Smooth muscle cell (in vitro differentiated cells): ENCODE data around the gene DUS2. TPM values are rescaled to one million over a fixed set of nuclear protein-coding genes. Genes with fewer than 3 reads are reported as not detected.

Experiments
- DNase-seq: peaks from one replicate; lab custom pipeline; 2025; ENCODE audit not compliant: unreplicated experiment; lab: John Stamatoyannopoulos, UW
- H2AFZ ChIP-seq: fragments of 200-600 bp; sonication (generic); 2 replicates; pipeline ENCODE4 v1.6.0; 2016; ENCODE audit warnings: antibody characterized with exemption, low read depth, mild to moderate bottlenecking
- H3F3A ChIP-seq: fragments of 200-600 bp; sonication (generic); 2 replicates; pipeline ENCODE4 v1.6.0; 2017; ENCODE audit warnings: antibody characterized with exemption, low read depth
- H3K27ac ChIP-seq: fragments of 200-600 bp; sonication (generic); 2 replicates; pipeline ENCODE4 v1.5.1; 2016; ENCODE audit warnings: low read depth, mild to moderate bottlenecking
- H3K27me3 ChIP-seq: fragments of 200-600 bp; sonication (generic); 2 replicates; pipeline ENCODE4 v1.6.1; 2016; ENCODE audit warnings: low read depth, mild to moderate bottlenecking
- H3K36me3 ChIP-seq: fragments of 200-600 bp; sonication (generic); 2 replicates; pipeline ENCODE4 v1.5.1; 2016; ENCODE audit warnings: low read depth
- H3K4me1 ChIP-seq: fragments of 200-600 bp; sonication (generic); 2 replicates; pipeline ENCODE4 v1.5.1; 2016; ENCODE audit warnings: low read depth
- H3K4me2 ChIP-seq: fragments of 200-600 bp; sonication (generic); 2 replicates; pipeline ENCODE4 v1.6.0; 2016; ENCODE audit warnings: mild to moderate bottlenecking
- H3K4me3 ChIP-seq: fragments of 200-600 bp; sonication (generic); 2 replicates; pipeline ENCODE4 v1.5.1; 2016; ENCODE audit warnings: mild to moderate bottlenecking
- H3K79me2 ChIP-seq: fragments of 200-600 bp; sonication (generic); 2 replicates; pipeline ENCODE4 v1.6.0; 2016; ENCODE audit warnings: low read depth, mild to moderate bottlenecking
- H3K9ac ChIP-seq: fragments of 200-600 bp; sonication (generic); 2 replicates; pipeline ENCODE4 v1.6.0; 2016; ENCODE audit warnings: low read depth
- H3K9me3 ChIP-seq: fragments of 200-600 bp; sonication (generic); replicated peaks from 2 replicates; pipeline ENCODE4 v1.5.1; 2016; ENCODE audit warnings: low read depth
- H4K20me1 ChIP-seq: fragments of 200-600 bp; sonication (generic); 2 replicates; pipeline ENCODE4 v1.6.0; 2016; ENCODE audit warnings: low read depth
- CTCF ChIP-seq: fragments of 200-600 bp; sonication (generic); IDR thresholded peaks from 2 replicates; pipeline ENCODE4 v1.5.1; 2017; ENCODE audit warnings: borderline replicate concordance, mild to moderate bottlenecking, antibody characterized with exemption; ENCODE audit not compliant: insufficient read depth, poor library complexity, severe bottlenecking
- WGBS: methylation state at CpG from one replicate; pipeline ENCODE4 v1.1.7; 2016; ENCODE audit warnings: low lambda C conversion rate; 5-methylcytosine and 5-hydroxymethylcytosine counted together
- polyA plus RNA-seq: library from polyadenylated mRNA; unstranded; fragments of >200 nt; fragmentation: Nextera tagmentation; extraction: Ambion mirVana; gene quantifications from 2 replicates; pipeline ENCODE4 v1.2.1, GENCODE V29; 2016
- total RNA-seq: library from RNA; depleted of rRNA; stranded (reverse); fragments of >200 nt; gene quantifications from 2 replicates; pipeline ENCODE4 v1.2.3, GENCODE V29; 2014

The DUS2 gene
- total and polyA plus RNA-seq, 2 experiments from 2014 or later, result 12.1 to 23.5 TPM

- Histone ChIP-seq H3F3A (no peaks in the 10 kb centered on the region), H4K20me1 (no peaks in the 10 kb centered on the region), H3K36me3 (no peaks in the 10 kb centered on the region), H3K9ac (no peak overlapping the region), H3K4me1 (no peaks in the 10 kb centered on the region), H3K27ac (no peak overlapping the region), H3K9me3 (no peaks in the 10 kb centered on the region), H3K27me3 (no peaks in the 10 kb centered on the region), H3K4me3 (no peak overlapping the region), H3K79me2 (no peaks in the 10 kb centered on the region), H2AFZ (no peak overlapping the region), H3K4me2 (no peak overlapping the region)
- 98% methylated on average over 29 of the region's 49 CpGs for WGBS
- TF ChIP-seq CTCF, result no peak
- DNase-seq, result no peak
Observed at GRCh38 chr16:67982011-67982696, 40.9 kb upstream of the DUS2 start.

- no peak overlapping the region for H3K9ac ChIP-seq
- no peaks in the 10 kb centered on the region for H4K20me1 ChIP-seq
- WGBS, result 92% methylated on average over 5 of the region's 5 CpGs
- H3K9me3 ChIP-seq, result no peaks in the 10 kb centered on the region
- no peaks in the 10 kb centered on the region for H3K79me2 ChIP-seq
- H2AFZ ChIP-seq, result no peak overlapping the region
- H3F3A ChIP-seq, result no peaks in the 10 kb centered on the region
- no peaks in the 10 kb centered on the region for H3K4me1 ChIP-seq
- DNase-seq, result no peak
- no peaks in the 10 kb centered on the region for H3K36me3 ChIP-seq
- no peaks in the 10 kb centered on the region for H3K27me3 ChIP-seq
- no peak overlapping the region for H3K27ac ChIP-seq
- H3K4me3 ChIP-seq, result no peak overlapping the region
- H3K4me2 ChIP-seq, result no peak overlapping the region
- no peak for TF ChIP-seq CTCF
Observed at GRCh38 chr16:67986949-67987348, 36.1 kb upstream of the DUS2 start.

- no peak overlapping the region for H3K27ac ChIP-seq
- H3K9me3 ChIP-seq, result no peaks in the 10 kb centered on the region
- H2AFZ ChIP-seq, result no peak overlapping the region
- no peak for DNase-seq
- no peaks in the 10 kb centered on the region for H3K36me3 ChIP-seq
- H3K27me3 ChIP-seq, result no peaks in the 10 kb centered on the region
- H4K20me1 ChIP-seq, result no peaks in the 10 kb centered on the region
- no peaks in the 10 kb centered on the region for H3K79me2 ChIP-seq
- no peak overlapping the region for H3K4me3 ChIP-seq
- H3F3A ChIP-seq, result no peaks in the 10 kb centered on the region
- no peaks in the 10 kb centered on the region for H3K4me1 ChIP-seq
- 75% methylated on average over 11 of the region's 11 CpGs for WGBS
- no peak overlapping the region for H3K9ac ChIP-seq
- TF ChIP-seq CTCF, result no peak
- no peak overlapping the region for H3K4me2 ChIP-seq
Observed at GRCh38 chr16:67987460-67988160, 35.5 kb upstream of the DUS2 start.
